ENCODE measurements around the gene LRMDA.

Gene LRMDA

DNA sequence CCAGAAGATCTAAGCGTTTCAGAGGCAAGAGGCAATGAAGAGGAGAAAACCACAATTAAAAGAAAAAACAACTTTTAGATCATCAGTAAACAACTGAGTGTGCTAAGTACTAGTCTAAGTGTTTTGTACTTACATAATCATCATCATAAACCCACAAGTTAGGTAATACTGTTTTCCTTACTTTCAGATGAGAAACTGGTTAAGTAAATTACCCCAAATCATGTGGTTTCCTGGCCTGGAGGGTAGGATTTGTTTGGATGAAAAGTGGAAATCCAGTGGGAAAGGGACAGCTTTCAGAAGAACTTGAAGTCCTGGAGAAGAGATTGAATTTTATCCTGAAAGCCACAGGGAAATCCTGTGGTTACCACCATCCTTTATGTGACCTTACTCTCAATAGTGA is 463.3 kb downstream of the LRMDA start:
- H3K4me3 ChIP-seq (ENCODE audit: low read depth, low read length): no peak overlapping the region
- TF ChIP-seq, protein P1, sequence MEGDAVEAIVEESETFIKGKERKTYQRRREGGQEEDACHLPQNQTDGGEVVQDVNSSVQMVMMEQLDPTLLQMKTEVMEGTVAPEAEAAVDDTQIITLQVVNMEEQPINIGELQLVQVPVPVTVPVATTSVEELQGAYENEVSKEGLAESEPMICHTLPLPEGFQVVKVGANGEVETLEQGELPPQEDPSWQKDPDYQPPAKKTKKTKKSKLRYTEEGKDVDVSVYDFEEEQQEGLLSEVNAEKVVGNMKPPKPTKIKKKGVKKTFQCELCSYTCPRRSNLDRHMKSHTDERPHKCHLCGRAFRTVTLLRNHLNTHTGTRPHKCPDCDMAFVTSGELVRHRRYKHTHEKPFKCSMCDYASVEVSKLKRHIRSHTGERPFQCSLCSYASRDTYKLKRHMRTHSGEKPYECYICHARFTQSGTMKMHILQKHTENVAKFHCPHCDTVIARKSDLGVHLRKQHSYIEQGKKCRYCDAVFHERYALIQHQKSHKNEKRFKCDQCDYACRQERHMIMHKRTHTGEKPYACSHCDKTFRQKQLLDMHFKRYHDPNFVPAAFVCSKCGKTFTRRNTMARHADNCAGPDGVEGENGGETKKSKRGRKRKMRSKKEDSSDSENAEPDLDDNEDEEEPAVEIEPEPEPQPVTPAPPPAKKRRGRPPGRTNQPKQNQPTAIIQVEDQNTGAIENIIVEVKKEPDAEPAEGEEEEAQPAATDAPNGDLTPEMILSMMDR (IDR thresholded peaks at IDR 0.05; ENCODE audit: insufficient read depth, low read depth, low read length, missing control alignments): no peak
- no peak for DNase-seq (ENCODE audit: low read depth)

- H3K4me3 ChIP-seq (ENCODE audit: low read depth, low read length): no peak overlapping the region
- TF ChIP-seq, protein P1 (IDR thresholded peaks at IDR 0.05; ENCODE audit: insufficient read depth, low read depth, low read length, missing control alignments): no peak
- DNase-seq (ENCODE audit: low read depth): no peak
These were observed 463.8 kb downstream of the LRMDA start for GRCh38 chr10:75895259-75895658.

GRCh38 chr10:75899816-75900390 is 468.5 kb downstream of the LRMDA start:
- TF ChIP-seq, protein P1 (IDR thresholded peaks at IDR 0.05; ENCODE audit: insufficient read depth, low read depth, low read length, missing control alignments): no peak
- DNase-seq (ENCODE audit: low read depth): no peak
- H3K4me3 ChIP-seq (ENCODE audit: low read depth, low read length): no peak overlapping the region

GRCh38 chr10:75902816-75903215 is 471.4 kb downstream of the LRMDA start:
- DNase-seq (ENCODE audit: low read depth): no peak
- TF ChIP-seq, protein P1 (IDR thresholded peaks at IDR 0.05; ENCODE audit: insufficient read depth, low read depth, low read length, missing control alignments): no peak
- H3K4me3 ChIP-seq (ENCODE audit: low read depth, low read length): no peak overlapping the region

GRCh38 chr10:75904499-75905283 is 473.3 kb downstream of the LRMDA start:
- DNase-seq (ENCODE audit: low read depth): no peak
- no peak overlapping the region for H3K4me3 ChIP-seq (ENCODE audit: low read depth, low read length)
- TF ChIP-seq, protein P1 (IDR thresholded peaks at IDR 0.05; ENCODE audit: insufficient read depth, low read depth, low read length, missing control alignments): no peak

- TF ChIP-seq, protein P1 (IDR thresholded peaks at IDR 0.05; ENCODE audit: insufficient read depth, low read depth, low read length, missing control alignments): no peak
- no peak for DNase-seq (ENCODE audit: low read depth)
- no peak overlapping the region for H3K4me3 ChIP-seq (ENCODE audit: low read depth, low read length)
These were observed 474.1 kb downstream of the LRMDA start for GRCh38 chr10:75905490-75905889.
